Loucy (cell line): ENCODE measurements around the gene CCM2L.
A peak's percentile ranks its signal among the peaks of the same experiment; 100 is the strongest.

Experiments used
- H2AFZ ChIP-seq: fragments of 200-600 bp; sonication (generic); 2 replicates; pipeline ENCODE4 v1.6.0; 2016; ENCODE audit warnings: antibody characterized with exemption, mild to moderate bottlenecking, low read length, moderate library complexity
- H3F3A ChIP-seq: fragments of 200-600 bp; 2 replicates; pipeline ENCODE4 v1.6.0; 2016; ENCODE audit warnings: antibody characterized with exemption, low read depth, mild to moderate bottlenecking
- H3K27me3 ChIP-seq: fragments of 200-600 bp; sonication (generic); 2 replicates; pipeline ENCODE4 v1.6.1; 2014; ENCODE audit warnings: low read length, mild to moderate bottlenecking; ENCODE audit not compliant: insufficient read depth, poor library complexity, severe bottlenecking
- H3K36me3 ChIP-seq: fragments of 200-600 bp; sonication (generic); 2 replicates; pipeline ENCODE4 v1.6.1; 2016; ENCODE audit warnings: low read length; ENCODE audit not compliant: insufficient read depth
- H3K4me1 ChIP-seq: fragments of 200-600 bp; sonication (generic); 2 replicates; pipeline ENCODE4 v1.5.1; 2014; ENCODE audit warnings: low read length, mild to moderate bottlenecking; ENCODE audit not compliant: insufficient read depth, poor library complexity, severe bottlenecking
- H3K4me2 ChIP-seq: fragments of 200-600 bp; sonication (generic); 2 replicates; pipeline ENCODE4 v1.6.0; 2014; ENCODE audit warnings: antibody characterized with exemption, low read length, low read depth, mild to moderate bottlenecking; ENCODE audit not compliant: poor library complexity, severe bottlenecking
- H3K4me3 ChIP-seq: fragments of 200-600 bp; sonication (generic); 2 replicates; pipeline ENCODE4 v1.5.1; 2014; ENCODE audit warnings: low read length, mild to moderate bottlenecking, mixed read lengths; ENCODE audit not compliant: poor library complexity, severe bottlenecking
- H3K79me2 ChIP-seq: fragments of 200-600 bp; sonication (generic); 2 replicates; pipeline ENCODE4 v1.6.1; 2014; ENCODE audit warnings: low read length; ENCODE audit not compliant: insufficient read depth
- H3K9ac ChIP-seq: fragments of 200-600 bp; sonication (generic); 2 replicates; pipeline ENCODE4 v1.6.0; 2014; ENCODE audit warnings: mild to moderate bottlenecking, low read depth, low read length, moderate library complexity; ENCODE audit not compliant: poor library complexity, severe bottlenecking
- H3K9me2 ChIP-seq: fragments of 200-600 bp; sonication (generic); replicated peaks from 2 replicates; pipeline ENCODE4 v1.6.1; 2016; ENCODE audit warnings: low read depth, low read length, mixed read lengths
- H3K9me3 ChIP-seq: fragments of 200-600 bp; sonication (generic); 2 replicates; pipeline ENCODE4 v1.6.1; 2014; ENCODE audit warnings: mild to moderate bottlenecking, antibody characterized with exemption, low read length, low read depth; ENCODE audit not compliant: insufficient read depth
- H4K20me1 ChIP-seq: fragments of 200-600 bp; sonication (generic); 2 replicates; pipeline ENCODE4 v1.6.0; 2014; ENCODE audit warnings: antibody characterized with exemption, low read length, mild to moderate bottlenecking; ENCODE audit not compliant: insufficient read depth, poor library complexity, severe bottlenecking
- CTCF ChIP-seq: fragments of 200-600 bp; sonication (generic); conservative IDR thresholded peaks from 2 replicates; pipeline ENCODE4 v1.5.1; 2014; ENCODE audit warnings: mild to moderate bottlenecking, antibody characterized with exemption, low read length
- EZH2phosphoT487 ChIP-seq: fragments of 200-600 bp; IDR thresholded peaks from 2 replicates; pipeline ENCODE4 v1.6.1; 2018; ENCODE audit warnings: antibody characterized with exemption, mild to moderate bottlenecking, moderate library complexity, borderline replicate concordance

Gene CCM2L

GRCh38 chr20:32018269-32019155 lies 8.3 kb downstream of the CCM2L start:
- H3K9me3 ChIP-seq: no peaks in the 10 kb centered on the region
- TF ChIP-seq EZH2phosphoT487: no peak
- TF ChIP-seq CTCF: no peak
- peak overlapping the region; percentile 68; the same call in 1 of the 2 replicates for H2AFZ ChIP-seq
- H3K79me2 ChIP-seq: no peaks in the 10 kb centered on the region
- H3K4me1 ChIP-seq: peaks cover 13% of the 10 kb centered on the region
- H3K4me2 ChIP-seq: peak overlapping the region; percentile 61
- H3K9me2 ChIP-seq: no peaks in the 10 kb centered on the region
- H3K36me3 ChIP-seq: no peaks in the 10 kb centered on the region
- no peaks in the 10 kb centered on the region for H4K20me1 ChIP-seq
- H3K9ac ChIP-seq: peak overlapping the region; percentile 33
- H3K4me3 ChIP-seq: peak overlapping the region; percentile 69
- no peaks in the 10 kb centered on the region for H3F3A ChIP-seq
- no peaks in the 10 kb centered on the region for H3K27me3 ChIP-seq

GRCh38 chr20:32019156-32019510 lies 8.9 kb downstream of the CCM2L start:
- H3K9me3 ChIP-seq: no peaks in the 10 kb centered on the region
- H4K20me1 ChIP-seq: no peaks in the 10 kb centered on the region
- no peak overlapping the region for H3K9ac ChIP-seq
- no peaks in the 10 kb centered on the region for H3K9me2 ChIP-seq
- TF ChIP-seq EZH2phosphoT487 (no peak), CTCF (no peak)
- peak overlapping the region; percentile 69 for H3K4me3 ChIP-seq
- H3K36me3 ChIP-seq: no peaks in the 10 kb centered on the region
- H3K79me2 ChIP-seq: no peaks in the 10 kb centered on the region
- peak overlapping the region; percentile 74 for H3K4me2 ChIP-seq
- peaks cover 13% of the 10 kb centered on the region for H3K4me1 ChIP-seq
- peak overlapping the region; percentile 69; the same call in 1 of the 2 replicates for H2AFZ ChIP-seq
- H3F3A ChIP-seq: no peaks in the 10 kb centered on the region
- no peaks in the 10 kb centered on the region for H3K27me3 ChIP-seq

GRCh38 chr20:32019563-32020463 lies 9.6 kb downstream of the CCM2L start:
- Histone ChIP-seq H3K4me3 (peak overlapping the region; percentile 69), H2AFZ (peak overlapping the region; percentile 69), H3K9ac (no peak overlapping the region), H3K9me3 (no peaks in the 10 kb centered on the region), H3K27me3 (no peaks in the 10 kb centered on the region), H3K4me1 (peaks cover 13% of the 10 kb centered on the region), H3K4me2 (peak overlapping the region; percentile 74), H3K9me2 (no peaks in the 10 kb centered on the region), H3F3A (no peaks in the 10 kb centered on the region), H4K20me1 (no peaks in the 10 kb centered on the region), H3K36me3 (no peaks in the 10 kb centered on the region), H3K79me2 (no peaks in the 10 kb centered on the region)
- TF ChIP-seq EZH2phosphoT487 (no peak), CTCF (no peak)
